Measurements from ENCODE around the gene IQGAP1.
A peak's percentile ranks its signal among the peaks of the same experiment; 100 is the strongest.

The IQGAP1 gene

GRCh38 chr15:90351479-90352106 lies 36.4 kb upstream of the IQGAP1 start:
- no peak for DNase-seq
- Histone ChIP-seq H3K4me2 (ENCODE audit: low read length) (peak overlapping the region; percentile 95), H3K23ac (ENCODE audit: low read length) (peak overlapping the region; percentile 30), H3K79me2 (ENCODE audit: control insufficient read depth, insufficient read depth, low read length) (no peaks in the 10 kb centered on the region), H3K36me3 (ENCODE audit: control insufficient read depth, insufficient read depth, low read length) (no peaks in the 10 kb centered on the region), H2AK5ac (ENCODE audit: low read length) (no peak overlapping the region), H2BK15ac (replicated peaks; ENCODE audit: low read depth) (no peak overlapping the region), H3K56ac (ENCODE audit: low read length) (peak overlapping the region; percentile 80), H3K18ac (ENCODE audit: low read length) (no peak overlapping the region), H3K4ac (ENCODE audit: low read depth, low read length) (no peak overlapping the region), H3K27me3 (ENCODE audit: insufficient read depth, low read length, poor library complexity) (no peaks in the 10 kb centered on the region), H2BK5ac (ENCODE audit: low read length) (no peak overlapping the region), H3K9ac (ENCODE audit: low read length) (peak overlapping the region; percentile 67), H3K79me1 (ENCODE audit: low read length) (no peaks in the 10 kb centered on the region), H2BK120ac (ENCODE audit: low read depth, low read length) (no peak overlapping the region), H3K4me1 (ENCODE audit: control insufficient read depth, low read depth, low read length) (no peaks in the 10 kb centered on the region), H3K4me3 (ENCODE audit: low read length) (peak overlapping the region; percentile 73), H3K27ac (ENCODE audit: low read depth, low read length) (no peak overlapping the region), H4K5ac (ENCODE audit: low read length) (no peak overlapping the region), H4K8ac (ENCODE audit: low read depth, low read length) (peak overlapping the region; percentile 43)
- WGBS (ENCODE audit: extremely low coverage, insufficient coverage, low lambda C conversion rate), result no CpG with 5 or more reads among the region's 25 CpGs

DNA sequence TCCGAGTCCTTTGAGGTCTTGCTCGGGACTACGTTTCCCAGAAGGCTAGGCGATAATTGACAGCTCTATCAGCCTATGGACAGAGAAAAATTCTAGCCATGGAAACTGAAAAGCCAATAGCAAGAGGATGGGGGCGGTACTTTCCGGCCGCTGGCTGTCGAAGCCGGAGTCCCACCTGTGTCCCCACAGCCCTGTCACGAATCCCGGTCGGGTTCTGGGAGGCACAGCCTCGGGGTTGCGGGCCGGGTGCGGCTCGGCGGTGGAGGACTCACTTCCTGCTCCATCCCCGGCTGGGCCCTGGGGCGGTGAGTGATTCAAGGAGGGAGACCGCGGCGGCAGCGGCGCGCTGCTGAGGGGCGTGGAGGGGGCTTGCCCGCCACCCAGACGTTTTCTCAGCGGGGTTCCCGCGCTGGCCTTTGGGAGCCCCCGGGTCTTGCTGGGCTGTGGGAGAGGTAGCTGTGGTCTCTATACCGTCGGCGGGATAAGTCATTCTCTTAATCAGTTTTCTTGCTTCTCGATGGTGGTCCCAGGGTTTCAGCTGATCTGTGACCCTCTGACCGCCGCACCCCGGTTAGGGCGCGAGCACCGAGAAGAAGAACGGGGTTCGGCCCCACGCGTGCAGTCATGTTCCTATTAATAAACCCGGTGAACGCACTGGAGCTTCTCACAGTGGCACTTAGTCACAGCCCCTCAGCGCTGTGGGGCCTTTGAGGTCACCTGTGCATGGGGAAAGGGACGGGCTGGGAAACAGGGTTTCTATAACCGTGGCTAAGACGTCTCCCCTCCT lies 35.7 kb upstream of the IQGAP1 start, which contains the start of gene ZNF774:
ZNF774 (plus strand) TSS at position 178 of the 787 bp plus-strand sequence. CDS start 2,377 bp downstream, outside the sequence.
- Histone ChIP-seq H3K4ac (ENCODE audit: low read depth, low read length) (no peak within 1 kb of the TSS), H3K4me2 (ENCODE audit: low read length) (peak within 1 kb of the TSS; percentile 98), H3K79me2 (ENCODE audit: control insufficient read depth, insufficient read depth, low read length) (no peaks in the 10 kb centered on the region), H2BK120ac (ENCODE audit: low read depth, low read length) (no peak within 1 kb of the TSS), H3K9ac (ENCODE audit: low read length) (peak within 1 kb of the TSS; percentile 69), H2BK5ac (ENCODE audit: low read length) (no peak within 1 kb of the TSS), H3K56ac (ENCODE audit: low read length) (peak within 1 kb of the TSS; percentile 81), H3K18ac (ENCODE audit: low read length) (no peak within 1 kb of the TSS), H3K4me3 (ENCODE audit: low read length) (peak within 1 kb of the TSS; percentile 75), H3K4me1 (ENCODE audit: control insufficient read depth, low read depth, low read length) (no peaks in the 10 kb centered on the region), H2BK15ac (replicated peaks; ENCODE audit: low read depth) (no peak within 1 kb of the TSS), H3K23ac (ENCODE audit: low read length) (peak within 1 kb of the TSS; percentile 30), H3K79me1 (ENCODE audit: low read length) (no peaks in the 10 kb centered on the region), H4K5ac (ENCODE audit: low read length) (no peak within 1 kb of the TSS), H4K8ac (ENCODE audit: low read depth, low read length) (peak within 1 kb of the TSS; percentile 43), H3K27me3 (ENCODE audit: insufficient read depth, low read length, poor library complexity) (no peaks in the 10 kb centered on the region), H3K36me3 (ENCODE audit: control insufficient read depth, insufficient read depth, low read length) (no peaks in the 10 kb centered on the region), H2AK5ac (ENCODE audit: low read length) (no peak within 1 kb of the TSS), H3K27ac (ENCODE audit: low read depth, low read length) (peak within 1 kb of the TSS; percentile 11)
- DNase-seq, result peak; percentile 98
- no CpG with 5 or more reads among the region's 53 CpGs for WGBS (ENCODE audit: extremely low coverage, insufficient coverage, low lambda C conversion rate)

GRCh38 chr15:90354986-90355385 lies 33.1 kb upstream of the IQGAP1 start:
- no CpG with 5 or more reads among the region's 2 CpGs for WGBS (ENCODE audit: extremely low coverage, insufficient coverage, low lambda C conversion rate)
- no peak overlapping the region for H3K4me2 ChIP-seq (ENCODE audit: low read length)

DNA sequence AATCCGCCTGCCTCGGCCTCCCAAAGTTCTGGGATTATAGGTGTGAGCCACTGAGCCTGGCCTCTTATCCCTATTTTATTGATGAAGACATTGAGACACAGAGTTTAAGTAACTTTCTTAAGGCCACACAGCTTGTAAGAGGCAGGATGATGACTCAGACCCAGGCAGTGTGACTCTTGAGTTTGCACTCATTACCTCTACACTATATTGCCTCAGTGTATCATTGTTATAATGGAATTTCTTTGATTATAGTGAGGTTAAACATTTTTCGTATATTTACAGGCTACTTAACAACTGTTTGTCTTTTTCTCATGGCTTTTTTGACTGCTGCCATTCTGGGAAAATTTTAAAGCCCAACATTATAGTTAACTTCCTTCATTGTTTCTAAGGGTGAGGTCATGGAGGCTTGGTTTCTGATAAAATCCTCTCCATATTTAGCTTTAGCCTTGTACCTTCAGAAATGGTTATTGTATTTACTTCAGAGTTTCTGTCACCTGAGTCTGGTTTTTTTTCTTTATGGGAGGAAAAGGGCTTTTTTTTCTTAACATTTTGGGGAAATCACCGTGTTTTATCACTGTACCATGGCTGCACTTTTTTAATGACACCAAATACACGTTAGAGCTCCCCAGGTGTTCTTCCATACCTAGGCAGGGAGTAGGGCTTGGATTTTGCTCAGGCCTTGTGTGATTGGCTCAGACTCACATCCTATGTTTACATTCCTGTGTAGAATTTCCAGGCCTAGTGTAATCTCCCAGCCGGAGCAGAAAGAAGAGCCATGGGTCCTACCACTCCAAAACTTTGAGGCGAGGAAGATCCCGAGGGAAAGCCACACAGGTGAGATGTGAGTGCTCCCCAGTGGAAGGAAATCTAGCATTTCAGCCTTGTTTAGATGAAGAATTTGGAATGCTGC lies 29.7 kb upstream of the IQGAP1 start:
- Histone ChIP-seq H3K9ac (ENCODE audit: low read length) (no peak overlapping the region), H3K4ac (ENCODE audit: low read depth, low read length) (no peak overlapping the region), H3K27me3 (ENCODE audit: insufficient read depth, low read length, poor library complexity) (no peaks in the 10 kb centered on the region), H3K79me2 (ENCODE audit: control insufficient read depth, insufficient read depth, low read length) (no peaks in the 10 kb centered on the region), H3K23ac (ENCODE audit: low read length) (no peak overlapping the region), H3K18ac (ENCODE audit: low read length) (no peak overlapping the region), H3K4me2 (ENCODE audit: low read length) (no peak overlapping the region), H2AK5ac (ENCODE audit: low read length) (no peak overlapping the region), H2BK15ac (replicated peaks; ENCODE audit: low read depth) (no peak overlapping the region), H4K5ac (ENCODE audit: low read length) (no peak overlapping the region), H3K56ac (ENCODE audit: low read length) (no peak overlapping the region), H3K79me1 (ENCODE audit: low read length) (no peaks in the 10 kb centered on the region), H3K27ac (ENCODE audit: low read depth, low read length) (no peak overlapping the region), H3K4me1 (ENCODE audit: control insufficient read depth, low read depth, low read length) (peaks cover 3% of the 10 kb centered on the region), H3K36me3 (ENCODE audit: control insufficient read depth, insufficient read depth, low read length) (no peaks in the 10 kb centered on the region), H2BK5ac (ENCODE audit: low read length) (no peak overlapping the region), H2BK120ac (ENCODE audit: low read depth, low read length) (no peak overlapping the region), H3K4me3 (ENCODE audit: low read length) (no peak overlapping the region), H4K8ac (ENCODE audit: low read depth, low read length) (no peak overlapping the region)
- DNase-seq, result peak; percentile 31
- no CpG with 5 or more reads among the region's 8 CpGs for WGBS (ENCODE audit: extremely low coverage, insufficient coverage, low lambda C conversion rate)

More at GRCh38 chr15:90354986-90355385, 33.1 kb upstream of the IQGAP1 start:
- Histone ChIP-seq H3K23ac (ENCODE audit: low read length) (no peak overlapping the region), H4K8ac (ENCODE audit: low read depth, low read length) (no peak overlapping the region), H3K36me3 (ENCODE audit: control insufficient read depth, insufficient read depth, low read length) (no peaks in the 10 kb centered on the region), H3K4me3 (ENCODE audit: low read length) (no peak overlapping the region), H3K27me3 (ENCODE audit: insufficient read depth, low read length, poor library complexity) (no peaks in the 10 kb centered on the region), H3K4ac (ENCODE audit: low read depth, low read length) (no peak overlapping the region), H3K79me1 (ENCODE audit: low read length) (no peaks in the 10 kb centered on the region), H2BK15ac (replicated peaks; ENCODE audit: low read depth) (no peak overlapping the region), H3K27ac (ENCODE audit: low read depth, low read length) (no peak overlapping the region), H4K5ac (ENCODE audit: low read length) (no peak overlapping the region), H3K9ac (ENCODE audit: low read length) (no peak overlapping the region), H3K4me1 (ENCODE audit: control insufficient read depth, low read depth, low read length) (no peaks in the 10 kb centered on the region), H3K79me2 (ENCODE audit: control insufficient read depth, insufficient read depth, low read length) (no peaks in the 10 kb centered on the region), H2AK5ac (ENCODE audit: low read length) (no peak overlapping the region), H2BK5ac (ENCODE audit: low read length) (no peak overlapping the region), H3K18ac (ENCODE audit: low read length) (no peak overlapping the region), H2BK120ac (ENCODE audit: low read depth, low read length) (no peak overlapping the region), H3K56ac (ENCODE audit: low read length) (no peak overlapping the region)
- DNase-seq, result no peak

DNA sequence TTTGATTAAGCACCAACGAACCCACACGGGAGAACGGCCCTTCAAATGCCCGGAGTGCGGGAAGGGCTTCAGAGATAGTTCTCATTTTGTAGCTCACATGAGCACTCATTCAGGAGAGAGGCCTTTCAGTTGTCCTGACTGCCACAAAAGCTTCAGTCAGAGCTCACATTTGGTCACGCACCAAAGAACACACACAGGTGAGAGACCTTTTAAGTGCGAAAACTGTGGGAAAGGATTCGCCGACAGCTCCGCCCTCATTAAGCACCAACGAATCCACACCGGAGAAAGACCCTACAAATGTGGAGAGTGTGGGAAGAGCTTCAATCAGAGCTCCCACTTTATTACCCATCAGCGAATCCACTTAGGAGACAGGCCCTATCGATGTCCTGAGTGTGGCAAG lies 27.3 kb upstream of the IQGAP1 start:
- no peak overlapping the region for H3K56ac ChIP-seq (ENCODE audit: low read length)
- H2AK5ac ChIP-seq (ENCODE audit: low read length), result no peak overlapping the region
- H3K4me3 ChIP-seq (ENCODE audit: low read length), result no peak overlapping the region
- no peak overlapping the region for H2BK120ac ChIP-seq (ENCODE audit: low read depth, low read length)
- no peak overlapping the region for H2BK15ac ChIP-seq (replicated peaks; ENCODE audit: low read depth)
- H3K4ac ChIP-seq (ENCODE audit: low read depth, low read length), result no peak overlapping the region
- WGBS (ENCODE audit: extremely low coverage, insufficient coverage, low lambda C conversion rate), result no CpG with 5 or more reads among the region's 14 CpGs
- H3K27ac ChIP-seq (ENCODE audit: low read depth, low read length), result no peak overlapping the region
- no peak overlapping the region for H3K18ac ChIP-seq (ENCODE audit: low read length)
- H2BK5ac ChIP-seq (ENCODE audit: low read length), result no peak overlapping the region
- no peak overlapping the region for H3K4me2 ChIP-seq (ENCODE audit: low read length)
- H3K4me1 ChIP-seq (ENCODE audit: control insufficient read depth, low read depth, low read length), result peaks cover 3% of the 10 kb centered on the region
- no peaks in the 10 kb centered on the region for H3K36me3 ChIP-seq (ENCODE audit: control insufficient read depth, insufficient read depth, low read length)
- no peak overlapping the region for H4K8ac ChIP-seq (ENCODE audit: low read depth, low read length)
- no peak overlapping the region for H4K5ac ChIP-seq (ENCODE audit: low read length)
- H3K23ac ChIP-seq (ENCODE audit: low read length), result no peak overlapping the region
- H3K79me2 ChIP-seq (ENCODE audit: control insufficient read depth, insufficient read depth, low read length), result no peaks in the 10 kb centered on the region
- H3K9ac ChIP-seq (ENCODE audit: low read length), result no peak overlapping the region
- peak; percentile 51 for DNase-seq
- H3K27me3 ChIP-seq (ENCODE audit: insufficient read depth, low read length, poor library complexity), result no peaks in the 10 kb centered on the region
- H3K79me1 ChIP-seq (ENCODE audit: low read length), result no peaks in the 10 kb centered on the region
